GM12875 (cell line): Measurements from ENCODE around the gene TLR7.

Experiments
- H3K4me3 ChIP-seq: one replicate; pipeline ENCODE4 v1.5.1; 2011; ENCODE audit warnings: low read depth, low read length, control low read depth
- CTCF ChIP-seq: IDR thresholded peaks from 2 replicates; pipeline ENCODE4 v1.5.1; 2011; ENCODE audit warnings: low read depth, mild to moderate bottlenecking, control low read depth, inconsistent platforms, low read length, moderate library complexity, borderline replicate concordance; ENCODE audit not compliant: insufficient read depth

The TLR7 gene

GRCh38 chrX:12906046-12906761, 39.3 kb downstream of the TLR7 start, which contains the start of gene TLR8:
TLR8 (plus strand) TSS chrX:12906620; CDS start chrX:12906707, 87 bp downstream.
- TF ChIP-seq CTCF, result no peak
- no peak within 1 kb of the TSS for H3K4me3 ChIP-seq

GRCh38 chrX:12910423-12911121, 43.7 kb downstream of the TLR7 start:
- no peak for TF ChIP-seq CTCF
- no peak overlapping the region for H3K4me3 ChIP-seq

- no peak overlapping the region for H3K4me3 ChIP-seq
- TF ChIP-seq CTCF, result no peak
Measured at GRCh38 chrX:12911122-12911470, 44.2 kb downstream of the TLR7 start.

- H3K4me3 ChIP-seq, result no peak overlapping the region
- no peak for TF ChIP-seq CTCF
Measured at GRCh38 chrX:12912791-12913482, 46.1 kb downstream of the TLR7 start.

GRCh38 chrX:12917753-12918152, 50.9 kb downstream of the TLR7 start:
- no peak overlapping the region for H3K4me3 ChIP-seq
- no peak for TF ChIP-seq CTCF

GRCh38 chrX:12919051-12919450, 52.2 kb downstream of the TLR7 start:
- TF ChIP-seq CTCF, result no peak
- H3K4me3 ChIP-seq, result no peak overlapping the region
